GM12878 (cell line): ENCODE measurements around the gene ZNF513. TPM values are rescaled to one million over a fixed set of nuclear protein-coding genes. Genes with fewer than 3 reads are reported as not detected.

ENCODE experiments used
- ATAC-seq: fragments of 200-7000 bp; cut with Tn5 transposase; 3 replicates; pipeline ENCODE4 v1.9.1; 2020; ENCODE audit warnings: mild to moderate bottlenecking, moderate library complexity
- BruUV-seq: library from RNA; stranded (reverse); fragments of 400-500 nt; replicated peaks from 2 replicates; lab custom pipeline; 2021; lab: Mats Ljungman, UMichigan
- CTCF ChIA-PET: fragments of 300-600 bp; sonication (Branson Sonifier 250); formaldehyde crosslinking; extraction: SDS; loops from one replicate; lab custom pipeline; 2021; ENCODE audit warnings: inconsistent platforms; lab: Yijun Ruan, JAX
- POLR2A ChIA-PET: fragments of 350-600 bp; formaldehyde crosslinking; extraction: SDS; loops from one replicate; lab custom pipeline; 2021; ENCODE audit warnings: inconsistent platforms; lab: Charles Lee
- RAD21 ChIA-PET: fragments of 300-600 bp; sonication (Branson Sonifier 250); formaldehyde crosslinking; loops from one replicate; lab custom pipeline; 2023; ENCODE audit warnings: antibody characterized with exemption; ENCODE audit not compliant: unreplicated experiment; lab: Charles Lee
- SMC1A ChIA-PET: fragments of 300-600 bp; sonication (Branson Sonifier 250); formaldehyde crosslinking; loops from one replicate; lab custom pipeline; 2023; ENCODE audit not compliant: unreplicated experiment, uncharacterized antibody; lab: Charles Lee
- DNase-seq: peaks from one replicate; pipeline ENCODE4 v3.0.0-alpha.2; 2011; ENCODE audit warnings: low read depth, low spot score
- FAIRE-seq: peaks from 3 replicates; lab custom pipeline; 2011; peaks lifted over from hg19 to GRCh38; lab: Jason Lieb, UNC
- H2AFZ ChIP-seq: 2 replicates; pipeline ENCODE4 v1.6.0; 2011; ENCODE audit warnings: low read depth, low read length, control low read depth; ENCODE audit not compliant: control insufficient read depth
- H3K27ac ChIP-seq: 2 replicates; pipeline ENCODE4 v1.5.1; 2011; ENCODE audit warnings: control low read depth; ENCODE audit not compliant: control insufficient read depth, insufficient read depth
- H3K27me3 ChIP-seq, 2 experiments: replicated peaks in 1 of 2; 2 replicates each; pipeline versions ENCODE4 v1.6.0 to v1.6.1; 2011; ENCODE audit warnings: low read length in 1 of 2; ENCODE audit not compliant: control insufficient read depth in 2 of 2, insufficient read depth in 2 of 2
- H3K36me3 ChIP-seq, 2 experiments: 2 replicates each; pipeline ENCODE4 v1.5.1; 2011; ENCODE audit warnings: low read length in 1 of 2; ENCODE audit not compliant: control insufficient read depth in 2 of 2, insufficient read depth in 2 of 2
- H3K4me1 ChIP-seq: 2 replicates; pipeline ENCODE4 v1.6.1; 2011; ENCODE audit warnings: mild to moderate bottlenecking, low read length, moderate library complexity, mixed read lengths; ENCODE audit not compliant: control insufficient read depth, insufficient read depth
- H3K4me2 ChIP-seq: 2 replicates; pipeline ENCODE4 v1.6.0; 2011; ENCODE audit warnings: control low read depth; ENCODE audit not compliant: control insufficient read depth, insufficient read depth
- H3K4me3 ChIP-seq: fragments of 200-600 bp; sonication (generic); 2 replicates; pipeline ENCODE4 v1.5.1; 2016
- H3K79me2 ChIP-seq: 2 replicates; pipeline ENCODE4 v1.6.0; 2011; ENCODE audit warnings: low read length; ENCODE audit not compliant: control insufficient read depth, insufficient read depth
- H3K9ac ChIP-seq: 2 replicates; pipeline ENCODE4 v1.8.0; 2011; ENCODE audit warnings: low read length, control low read depth, mixed read lengths; ENCODE audit not compliant: control insufficient read depth, insufficient read depth
- H3K9me3 ChIP-seq: replicated peaks from 3 replicates; pipeline ENCODE4 v1.5.1; 2011; ENCODE audit warnings: mild to moderate bottlenecking, low read length; ENCODE audit not compliant: control insufficient read depth, insufficient read depth
- H4K20me1 ChIP-seq: 2 replicates; pipeline ENCODE4 v1.6.0; 2011; ENCODE audit not compliant: control insufficient read depth, insufficient read depth
- BHLHE40 ChIP-seq, 2 experiments: fragments of 450-650 bp in 1 of 2; IDR thresholded peaks; 2 replicates each; pipeline ENCODE4 v1.6.1; 2011 to 2017; ENCODE audit warnings: low read depth in 2 of 2, borderline replicate concordance in 1 of 2, improper control_type of control experiment in 1 of 2, low read length in 1 of 2, mild to moderate bottlenecking in 1 of 2
- CBFB ChIP-seq: IDR thresholded peaks from 2 replicates; pipeline ENCODE4 v1.6.1; 2016; ENCODE audit warnings: antibody characterized with exemption, low read depth
- EED ChIP-seq: sonication (generic); IDR thresholded peaks from 2 replicates; pipeline ENCODE4 v1.6.1; 2016; ENCODE audit warnings: antibody characterized with exemption, low read depth
- EZH2 ChIP-seq: IDR thresholded peaks from 2 replicates; pipeline ENCODE4 v1.6.1; 2012; ENCODE audit warnings: low read depth, mild to moderate bottlenecking, control low read depth, inconsistent platforms, low read length, borderline replicate concordance; ENCODE audit not compliant: control insufficient read depth
- MEF2A ChIP-seq: IDR thresholded peaks from 2 replicates; pipeline ENCODE4 v1.6.1; 2011; ENCODE audit warnings: low read depth, mild to moderate bottlenecking, low read length, moderate library complexity; ENCODE audit not compliant: insufficient read depth
- PKNOX1 ChIP-seq: fragments of 450-650 bp; IDR thresholded peaks from 2 replicates; pipeline ENCODE4 v1.6.1; 2016; ENCODE audit warnings: mild to moderate bottlenecking
- POLR2AphosphoS2 ChIP-seq: IDR thresholded peaks from 2 replicates; pipeline ENCODE4 v1.6.1; 2011; ENCODE audit warnings: low read depth, mild to moderate bottlenecking, low read length, improper control_type of control experiment, moderate library complexity
- RUNX3 ChIP-seq: IDR thresholded peaks from 2 replicates; pipeline ENCODE4 v1.6.1; 2012; ENCODE audit warnings: low read length, inconsistent platforms
- WGBS: methylation state at CpG from one replicate; pipeline ENCODE4 v1.1.6; 2016; ENCODE audit warnings: low lambda C conversion rate; ENCODE audit not compliant: insufficient replicate concordance, insufficient coverage; ENCODE audit errors: missing lambda C conversion rate; 5-methylcytosine and 5-hydroxymethylcytosine counted together
- in situ Hi-C: fragments of 300-500 bp; cut with MboI; formaldehyde crosslinking; loops from 9 replicates; pipeline ENCODE4 v1.14.3; 2018; ENCODE audit warnings: mixed read lengths
- intact Hi-C: fragments of 100-400 bp; cut with micrococcal nuclease; formaldehyde crosslinking; loops from one replicate; pipeline ENCODE4 v1.14.2; 2022; ENCODE audit not compliant: unreplicated experiment
- polyA plus RNA-seq, 11 experiments: library from polyadenylated mRNA; depleted of rRNA in 4 of 11; unstranded in 6 of 11; stranded (reverse) in 5 of 11; fragments of >200 nt; fragmentation: Nextera tagmentation in 4 of 11; fragmentation: Illumina TruSeq in 1 of 11; extraction: Ambion mirVana in 4 of 11; extraction: Trizol in 1 of 11; gene quantifications; 1 replicate in 1 of 11; 2 replicates in 10 of 11; pipeline versions ENCODE4 v1.2.1 to v1.2.3, GENCODE V29; 2011 to 2016; ENCODE audit warnings: inconsistent platforms in 2 of 11, missing spikeins in 2 of 11, low read depth in 1 of 11
- total RNA-seq, 4 experiments: library from RNA; depleted of rRNA in 3 of 4; stranded (reverse); fragments of >200 nt in 3 of 4; fragmentation: Illumina TruSeq in 1 of 4; extraction: Trizol in 1 of 4; gene quantifications; 2 replicates each; pipeline versions ENCODE4 v1.2.1 to v1.2.3, GENCODE V29; 2013 to 2021

Gene ZNF513
- total and polyA plus RNA-seq, 10 of the 15 experiments (the other 5 are each of a cell fraction or from before 2014, with no cell fraction given), result 0.06 to 16.4 (median 5.6) TPM

GRCh38 chr2:27408601-27409320 lies 28.2 kb upstream of the ZNF513 start:
- ATAC-seq, result peak; percentile 66
- in situ Hi-C loops (no loop called here), intact Hi-C loops (loop anchor here (2.0 to 10.0 kb wide), 4 partner anchors 20 to 276 kb away; partner anchors contain the start of genes EIF2B4, NRBP1, SNX17 and ZNF512)
- Histone ChIP-seq H3K79me2 (peaks cover 51% of the 10 kb centered on the region), H3K9me3 (no peaks in the 10 kb centered on the region), H3K4me2 (peak overlapping the region; percentile 93), H3K27me3 (no peaks in the 10 kb centered on the region), H3K4me3 (peak overlapping the region; percentile 99), H4K20me1 (no peaks in the 10 kb centered on the region), H3K27ac (peak overlapping the region; percentile 76)
- FAIRE-seq, result no peak
- SMC1A ChIA-PET, result interaction anchor here (1.4 to 2.4 kb wide), 3 partner anchors 13 to 22 kb away, joined by 4 to 20 read pairs (median 9); partner anchors contain the start of gene NRBP1
- CTCF ChIA-PET, result interaction anchor here (1.4 to 4.6 kb wide), 5 partner anchors 7 to 274 kb away, joined by 4 to 52 read pairs (median 5); partner anchors contain the start of genes EIF2B4 and NRBP1
- DNase-seq, result no peak
- no TSS peak for BruUV-seq
- POLR2A ChIA-PET, result interaction anchor here (0.6 to 3.3 kb wide), 11 partner anchors 8 to 221 kb away, joined by 3 to 71 read pairs (median 4); partner anchors contain the start of genes NRBP1, SNX17 and ZNF512
- RAD21 ChIA-PET, result interaction anchor here (1.6 to 2.2 kb wide), 3 partner anchors 21 to 219 kb away, joined by 4 to 29 read pairs (median 5); partner anchors contain the start of genes CCDC121, GPN1 and NRBP1
- TF ChIP-seq POLR2AphosphoS2 (no peak; the same call in 1 of the 2 replicates), BHLHE40 (IDR thresholded peaks at IDR 0.05; ENCODE audit: borderline replicate concordance in 1 of 2, low read depth in 2 of 2, low read length in 1 of 2) (peak in 1 of 2 experiments; percentile 41; a peak in 1 of 4 replicates), CBFB (0 out of 2 replicates have a peak, but pooled peaks have one; percentile 37), EZH2 (no peak), MEF2A (0 out of 2 replicates have a peak, but pooled peaks have one; percentile 13), EED (peak; percentile 19; the same call in 1 of the 2 replicates), RUNX3 (peak; percentile 58), PKNOX1 (peak; percentile 48; the same call in 1 of the 2 replicates)
- TF ChIP-seq, all 136 proteins: peak for 6
- Histone ChIP-seq H2AFZ (peak overlapping the region; percentile 92), H3K36me3 (no peaks in the 10 kb centered on the region), H3K9ac (peak overlapping the region; percentile 93), H3K4me1 (peaks cover 6% of the 10 kb centered on the region; the same call in 1 of the 2 replicates)
- under 1% methylated on average over 27 of the region's 33 CpGs for WGBS
